ENCODE results near the gene ANO8. TPM values are rescaled to one million over a fixed set of nuclear protein-coding genes. Genes with fewer than 3 reads are reported as not detected.
A peak's percentile ranks its signal among the peaks of the same experiment; 100 is the strongest.

The ANO8 gene
- polyA plus RNA-seq, 3 donors = 0.11 to 14.1 TPM; not detected in 1

DNA sequence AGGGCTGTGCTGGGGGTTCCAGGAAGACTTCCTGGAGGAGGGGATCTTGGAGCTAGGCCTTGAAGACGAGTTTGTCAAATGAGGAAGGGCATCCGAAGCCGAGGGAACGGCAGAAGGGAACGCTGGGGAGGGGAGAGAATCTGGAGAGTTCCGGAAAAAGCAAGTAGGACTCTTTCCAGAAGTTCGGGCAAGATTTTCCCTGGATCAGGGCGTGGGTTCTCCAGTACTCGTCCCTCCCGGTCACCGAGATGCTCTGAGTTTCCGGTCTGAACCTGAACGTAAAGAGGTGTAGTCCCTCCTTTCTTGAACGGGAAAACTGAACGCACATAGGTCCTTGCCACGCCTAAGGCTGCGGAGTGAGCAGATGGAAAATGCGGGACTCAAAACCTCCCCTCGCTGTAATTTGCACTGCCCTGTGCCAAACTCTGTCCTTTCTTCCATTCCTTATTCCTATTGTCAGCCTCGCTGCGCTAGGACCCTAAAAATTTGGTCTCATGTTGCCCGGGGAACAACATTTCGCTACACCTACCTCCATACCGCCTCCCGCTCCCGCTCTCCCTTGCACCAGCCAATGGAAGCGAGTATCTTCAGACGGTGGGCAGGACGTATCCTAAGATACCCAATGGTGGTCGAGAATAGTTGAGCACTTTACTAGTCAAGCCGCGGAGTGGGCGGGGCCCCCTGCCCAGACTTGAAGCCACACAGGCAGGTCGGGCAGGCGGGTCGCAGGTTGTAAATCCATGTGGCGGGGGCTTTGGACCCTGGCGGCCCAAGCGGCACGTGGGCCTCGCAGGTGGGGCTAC is 2.4 kb upstream of the ANO8 start, which contains the start of gene GTPBP3:
GTPBP3 (plus strand) TSS at position 682 of the 803 bp plus-strand sequence; CDS start at position 741, 59 bp downstream.
- Histone ChIP-seq H4K20me1 (ENCODE audit: insufficient read depth, low read length) (peaks cover 5% of the 10 kb centered on the region), H3K4me2 (replicated peaks; ENCODE audit: extremely low read depth, low read length, poor library complexity, severe bottlenecking) (peak within 1 kb of the TSS; percentile 91), H3K79me2 (ENCODE audit: insufficient read depth, low read length) (peaks cover 16% of the 10 kb centered on the region), H3K9me3 (replicated peaks in 1 of 2; ENCODE audit: control insufficient read depth in 1 of 2, insufficient read depth in 1 of 2, low read length in 2 of 2) (no peaks in the 10 kb centered on the region), H3K36me3 (replicated peaks in 1 of 2; ENCODE audit: control insufficient read depth in 1 of 2, insufficient read depth in 2 of 2, low read length in 2 of 2) (peaks cover 4 to 6% of the 10 kb centered on the region in 2 donors), H3K27me3 (ENCODE audit: control insufficient read depth in 2 of 2, insufficient read depth in 2 of 2, low read length in 2 of 2) (no peaks in the 10 kb centered on the region), H3K4me3 (replicated peaks in 1 of 3; ENCODE audit: low read depth in 2 of 3, low read length in 3 of 3) (peak within 1 kb of the TSS; percentile 69 to 94 (median 90)), H3K9ac (ENCODE audit: insufficient read depth, low read length, poor library complexity, severe bottlenecking) (peak within 1 kb of the TSS; percentile 65), H3K27ac (ENCODE audit: low read depth in 1 of 2, low read length in 2 of 2) (peak within 1 kb of the TSS; percentile 82 to 90), H2AFZ (ENCODE audit: insufficient read depth, low read depth, low read length, poor library complexity, severe bottlenecking) (peak within 1 kb of the TSS; percentile 93), H3K4me1 (ENCODE audit: control insufficient read depth in 1 of 2, insufficient read depth in 2 of 2, low read length in 2 of 2) (peaks cover 42 to 61% of the 10 kb centered on the region in 2 donors)
- Mint-ChIP-seq H3K9me3 (peaks cover 0 to 7% (median 4%) of the 10 kb centered on the region in 7 donors), H3K4me1 (peaks cover 34% of the 10 kb centered on the region), H3K27me3 (ENCODE audit: low read depth in 3 of 3) (peaks cover 0 to 1% (median 0%) of the 10 kb centered on the region in 3 donors), H3K4me3 (peak within 1 kb of the TSS; percentile 95 to 99), H3K27ac (peak within 1 kb of the TSS; percentile 89 to 97 (median 92)), H3K36me3 (peaks cover 13 to 20% of the 10 kb centered on the region in 2 donors)
- DNase-seq = peak; percentile 91 to 96 (median 96)
- WGBS (ENCODE audit: insufficient coverage) = under 1% methylated on average over 40 of the region's 41 CpGs
- intact Hi-C loops (cut with micrococcal nuclease) = loop anchor here in 1 of 2 donors (5.0 kb wide), 1 partner anchor 35 kb away; the partner anchor contains the start of gene ABHD8
- TF ChIP-seq, protein P1, sequence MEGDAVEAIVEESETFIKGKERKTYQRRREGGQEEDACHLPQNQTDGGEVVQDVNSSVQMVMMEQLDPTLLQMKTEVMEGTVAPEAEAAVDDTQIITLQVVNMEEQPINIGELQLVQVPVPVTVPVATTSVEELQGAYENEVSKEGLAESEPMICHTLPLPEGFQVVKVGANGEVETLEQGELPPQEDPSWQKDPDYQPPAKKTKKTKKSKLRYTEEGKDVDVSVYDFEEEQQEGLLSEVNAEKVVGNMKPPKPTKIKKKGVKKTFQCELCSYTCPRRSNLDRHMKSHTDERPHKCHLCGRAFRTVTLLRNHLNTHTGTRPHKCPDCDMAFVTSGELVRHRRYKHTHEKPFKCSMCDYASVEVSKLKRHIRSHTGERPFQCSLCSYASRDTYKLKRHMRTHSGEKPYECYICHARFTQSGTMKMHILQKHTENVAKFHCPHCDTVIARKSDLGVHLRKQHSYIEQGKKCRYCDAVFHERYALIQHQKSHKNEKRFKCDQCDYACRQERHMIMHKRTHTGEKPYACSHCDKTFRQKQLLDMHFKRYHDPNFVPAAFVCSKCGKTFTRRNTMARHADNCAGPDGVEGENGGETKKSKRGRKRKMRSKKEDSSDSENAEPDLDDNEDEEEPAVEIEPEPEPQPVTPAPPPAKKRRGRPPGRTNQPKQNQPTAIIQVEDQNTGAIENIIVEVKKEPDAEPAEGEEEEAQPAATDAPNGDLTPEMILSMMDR (IDR thresholded peaks at IDR 0.05) = no peak

DNA sequence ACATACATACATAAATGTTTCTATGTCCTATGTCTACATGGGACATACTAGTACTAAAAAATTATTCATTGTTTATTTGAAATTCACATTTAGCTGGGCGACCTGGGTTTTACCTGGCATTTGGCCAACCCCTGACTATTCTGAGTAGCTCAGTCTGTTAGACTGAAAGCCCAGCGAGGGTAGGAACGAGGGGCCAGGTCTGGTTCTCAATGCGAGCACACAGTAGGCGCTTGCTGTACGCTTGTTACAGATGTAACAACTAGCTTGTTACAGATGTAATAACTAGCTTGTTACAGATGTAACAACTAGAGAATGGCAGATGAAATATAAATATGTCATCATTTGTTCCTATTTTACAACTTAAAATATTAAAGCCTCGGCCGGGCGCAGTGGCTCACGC is 920 bp upstream of the ANO8 start:
- Histone ChIP-seq H3K9me3 (replicated peaks in 1 of 2; ENCODE audit: control insufficient read depth in 1 of 2, insufficient read depth in 1 of 2, low read length in 2 of 2) (no peaks in the 10 kb centered on the region), H3K4me2 (replicated peaks; ENCODE audit: extremely low read depth, low read length, poor library complexity, severe bottlenecking) (peak overlapping the region; percentile 98), H3K4me3 (replicated peaks in 1 of 3; ENCODE audit: low read depth in 2 of 3, low read length in 3 of 3) (peak overlapping the region in 1 of 3 experiments; percentile 93), H3K27ac (ENCODE audit: low read depth in 1 of 2, low read length in 2 of 2) (no peak overlapping the region), H3K4me1 (ENCODE audit: control insufficient read depth in 1 of 2, insufficient read depth in 2 of 2, low read length in 2 of 2) (peaks cover 42 to 59% of the 10 kb centered on the region in 2 donors), H3K9ac (ENCODE audit: insufficient read depth, low read length, poor library complexity, severe bottlenecking) (no peak overlapping the region), H3K79me2 (ENCODE audit: insufficient read depth, low read length) (peaks cover 16% of the 10 kb centered on the region), H3K27me3 (ENCODE audit: control insufficient read depth in 2 of 2, insufficient read depth in 2 of 2, low read length in 2 of 2) (peaks cover 0 to 4% of the 10 kb centered on the region in 2 donors), H2AFZ (ENCODE audit: insufficient read depth, low read depth, low read length, poor library complexity, severe bottlenecking) (no peak overlapping the region), H3K36me3 (replicated peaks in 1 of 2; ENCODE audit: control insufficient read depth in 1 of 2, insufficient read depth in 2 of 2, low read length in 2 of 2) (peaks cover 0 to 3% of the 10 kb centered on the region in 2 donors), H4K20me1 (ENCODE audit: insufficient read depth, low read length) (peaks cover 5% of the 10 kb centered on the region)
- Mint-ChIP-seq H3K36me3 (peaks cover 13 to 24% of the 10 kb centered on the region in 2 donors), H3K9me3 (peaks cover 0 to 10% (median 5%) of the 10 kb centered on the region in 7 donors), H3K4me1 (peaks cover 34% of the 10 kb centered on the region), H3K4me3 (peak overlapping the region in 1 of 2 donors; percentile 16), H3K27me3 (ENCODE audit: low read depth in 3 of 3) (peaks cover 3 to 8% (median 4%) of the 10 kb centered on the region in 3 donors), H3K27ac (peak overlapping the region in 1 of 7 donors; percentile 38)
- TF ChIP-seq, protein P1 (IDR thresholded peaks at IDR 0.05) = no peak
- DNase-seq = no peak
- intact Hi-C loops (cut with micrococcal nuclease) = loop anchor here in 1 of 2 donors (5.0 kb wide), 1 partner anchor 33 kb away; the partner anchor contains the start of gene ABHD8
- 94% methylated on average over 2 of the region's 10 CpGs for WGBS (ENCODE audit: insufficient coverage)

Data from CD14-positive monocyte (primary cell).